AG09319 (cell line): ENCODE measurements around the gene CASD1.

Experiments used
- DNase-seq: peaks from one replicate; pipeline ENCODE4 v3.0.0-alpha.2; 2010; ENCODE audit warnings: low read depth; ENCODE audit errors: extremely low read depth
- TF ChIP-seq, protein P1 (sequence below): IDR thresholded peaks from 2 replicates; pipeline ENCODE4 v1.5.1; 2011; ENCODE audit warnings: low read depth, mild to moderate bottlenecking, inconsistent platforms, low read length, moderate library complexity

The CASD1 gene

DNA sequence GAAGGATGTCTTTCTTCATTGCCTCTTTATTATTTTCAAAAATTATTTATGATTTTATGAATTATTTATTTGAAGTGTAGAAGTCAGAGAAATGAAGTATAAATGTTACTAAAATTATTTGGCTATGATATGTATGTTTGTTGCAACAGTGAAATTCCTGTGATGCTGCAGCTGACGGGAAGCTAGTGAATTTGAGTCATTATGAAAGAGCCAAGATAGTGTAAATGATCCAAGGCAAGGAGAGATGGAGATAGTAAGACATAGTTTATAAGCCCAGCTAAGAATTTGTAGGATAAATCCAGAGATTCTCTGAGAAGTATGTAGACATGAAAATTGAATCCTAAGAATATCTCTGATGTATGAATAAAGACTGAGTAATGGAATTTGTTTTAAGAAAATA is 30.8 kb downstream of the CASD1 start:
- DNase-seq = peak; percentile 0
- TF ChIP-seq, protein P1, sequence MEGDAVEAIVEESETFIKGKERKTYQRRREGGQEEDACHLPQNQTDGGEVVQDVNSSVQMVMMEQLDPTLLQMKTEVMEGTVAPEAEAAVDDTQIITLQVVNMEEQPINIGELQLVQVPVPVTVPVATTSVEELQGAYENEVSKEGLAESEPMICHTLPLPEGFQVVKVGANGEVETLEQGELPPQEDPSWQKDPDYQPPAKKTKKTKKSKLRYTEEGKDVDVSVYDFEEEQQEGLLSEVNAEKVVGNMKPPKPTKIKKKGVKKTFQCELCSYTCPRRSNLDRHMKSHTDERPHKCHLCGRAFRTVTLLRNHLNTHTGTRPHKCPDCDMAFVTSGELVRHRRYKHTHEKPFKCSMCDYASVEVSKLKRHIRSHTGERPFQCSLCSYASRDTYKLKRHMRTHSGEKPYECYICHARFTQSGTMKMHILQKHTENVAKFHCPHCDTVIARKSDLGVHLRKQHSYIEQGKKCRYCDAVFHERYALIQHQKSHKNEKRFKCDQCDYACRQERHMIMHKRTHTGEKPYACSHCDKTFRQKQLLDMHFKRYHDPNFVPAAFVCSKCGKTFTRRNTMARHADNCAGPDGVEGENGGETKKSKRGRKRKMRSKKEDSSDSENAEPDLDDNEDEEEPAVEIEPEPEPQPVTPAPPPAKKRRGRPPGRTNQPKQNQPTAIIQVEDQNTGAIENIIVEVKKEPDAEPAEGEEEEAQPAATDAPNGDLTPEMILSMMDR = no peak

GRCh38 chr7:94547126-94547525 is 37.5 kb downstream of the CASD1 start:
- no peak for DNase-seq
- TF ChIP-seq, protein P1 = no peak

DNA sequence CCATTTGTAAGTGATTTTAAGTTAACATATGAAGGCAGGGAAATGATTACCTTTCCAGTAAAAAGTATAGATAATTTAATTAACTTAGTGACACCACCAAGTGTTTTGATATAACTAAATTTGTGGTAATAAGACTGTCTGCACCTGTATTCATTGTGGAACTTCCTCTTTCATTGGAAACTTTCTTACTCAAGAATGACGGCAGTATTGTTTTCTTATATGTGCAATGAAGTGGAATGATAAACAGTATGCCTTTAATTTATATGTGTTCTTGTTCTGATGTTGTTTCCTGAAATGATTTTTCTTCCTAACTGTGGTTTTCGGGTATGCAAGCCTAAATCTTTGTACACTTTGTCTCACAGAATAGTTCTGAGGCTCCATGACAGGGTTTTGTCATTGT is 46.4 kb downstream of the CASD1 start:
- no peak for DNase-seq
- TF ChIP-seq, protein P1 = no peak

DNA sequence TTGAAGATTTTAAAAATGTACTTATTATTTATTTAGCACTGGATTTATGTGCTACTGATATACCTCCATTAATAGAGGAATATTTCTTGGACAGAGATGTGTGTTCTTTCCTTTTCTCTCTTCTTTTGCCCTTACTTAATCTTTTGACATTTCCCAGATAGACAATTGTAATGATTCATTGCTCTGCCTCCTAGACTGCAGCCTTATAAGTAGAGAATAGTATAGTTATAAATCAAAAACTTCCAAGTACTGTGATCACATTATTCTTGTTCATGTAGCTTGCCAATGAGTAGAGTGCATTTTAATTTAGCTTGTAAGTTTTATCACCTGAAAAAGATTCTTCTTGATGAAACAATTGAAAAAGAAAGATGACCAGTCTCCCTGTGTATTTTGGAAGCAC is 47.6 kb downstream of the CASD1 start:
- TF ChIP-seq, protein P1 = no peak
- DNase-seq = no peak

DNA sequence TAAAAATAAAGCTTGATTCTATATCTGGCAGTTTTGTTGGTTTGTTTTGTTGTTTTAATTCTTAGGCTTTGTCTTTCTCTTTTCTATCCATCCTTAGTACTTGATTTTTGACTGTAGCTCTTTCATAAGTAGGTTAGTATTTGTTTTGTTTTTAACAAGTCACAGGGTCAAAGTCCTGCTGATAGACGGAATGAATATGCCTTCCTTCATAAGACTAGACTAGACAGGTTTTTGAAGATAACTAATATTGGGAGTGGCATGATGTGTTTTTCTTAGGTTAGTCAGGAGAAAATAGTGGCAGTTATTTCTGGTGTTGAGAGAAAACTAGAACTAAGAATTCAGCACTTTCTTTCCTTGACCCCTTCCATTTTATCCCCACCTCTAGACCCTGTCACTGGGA is 50.4 kb downstream of the CASD1 start:
- no peak for DNase-seq
- TF ChIP-seq, protein P1 = no peak

DNA sequence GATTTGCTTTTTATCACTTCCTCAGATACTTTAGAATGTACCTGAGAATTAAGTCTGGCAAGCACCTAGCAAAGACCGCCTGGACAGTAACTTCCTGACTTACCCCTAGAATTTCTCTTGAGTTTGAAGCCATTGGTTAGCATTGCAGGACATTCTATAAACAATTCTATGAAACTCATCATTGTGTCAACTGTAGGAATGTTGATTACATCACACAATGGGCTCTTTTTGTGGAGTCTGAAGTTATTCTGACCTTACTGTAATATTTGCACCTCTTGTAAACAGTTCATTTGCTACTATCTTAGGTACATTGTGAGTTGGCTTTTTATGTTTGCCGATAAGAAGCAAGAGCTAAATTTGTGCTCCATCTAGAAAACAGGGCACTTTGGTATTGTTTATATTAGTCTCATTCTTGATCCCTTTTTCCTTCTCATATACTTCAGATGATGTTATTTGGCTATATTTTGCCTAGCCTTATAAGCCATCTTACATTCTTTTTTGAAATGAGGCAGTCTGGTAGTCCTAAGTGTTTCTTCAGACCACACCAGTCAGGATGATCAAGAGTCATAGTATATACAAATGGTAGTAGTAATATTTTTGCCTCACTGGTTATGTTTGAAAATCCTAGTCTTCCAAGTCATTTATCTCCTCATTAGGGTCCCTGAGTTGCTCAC is 52.4 kb downstream of the CASD1 start:
- TF ChIP-seq, protein P1 = no peak
- DNase-seq = no peak

DNA sequence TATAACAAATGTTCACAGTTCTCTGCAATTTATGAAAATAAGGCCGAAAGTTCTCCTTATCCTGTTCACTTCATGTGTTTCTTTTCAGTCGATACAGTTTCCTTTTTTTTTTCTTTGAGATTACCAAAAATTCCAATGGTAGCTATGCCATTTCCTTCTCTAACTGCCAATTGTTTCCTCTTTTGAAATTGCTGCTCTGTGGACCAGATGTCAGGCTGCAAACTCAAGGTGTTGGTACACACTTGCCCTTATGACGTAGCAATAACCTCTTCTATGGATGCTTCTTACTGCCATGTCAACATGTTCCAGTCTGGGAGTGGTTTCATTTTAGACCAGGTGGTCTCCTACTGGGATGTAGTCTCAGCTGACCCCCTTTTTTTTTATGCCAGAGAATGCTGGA is 52.9 kb downstream of the CASD1 start:
- TF ChIP-seq, protein P1 = no peak
- DNase-seq = no peak
